Nephron (organoid): Measurements from ENCODE around the gene SLC4A3.

ENCODE experiments used
- H3K27ac Mint-ChIP-seq, 3 experiments: 2 replicates each; pipeline ENCODE4 v1.8.0; 2020; ENCODE audit warnings: mixed read lengths in 3 of 3, mild to moderate bottlenecking in 2 of 3, moderate library complexity in 1 of 3
- H3K27me3 Mint-ChIP-seq: 2 replicates; pipeline ENCODE4 v1.8.0; 2021; ENCODE audit warnings: low read depth, mild to moderate bottlenecking, moderate library complexity, mixed read lengths
- H3K36me3 Mint-ChIP-seq: 2 replicates; pipeline ENCODE4 v1.8.0; 2020; ENCODE audit warnings: low read depth, mixed read lengths
- H3K4me1 Mint-ChIP-seq: 2 replicates; pipeline ENCODE4 v1.8.0; 2020; ENCODE audit warnings: mixed read lengths
- H3K4me3 Mint-ChIP-seq, 3 experiments: 2 replicates each; pipeline ENCODE4 v1.8.0; 2020; ENCODE audit warnings: mild to moderate bottlenecking in 3 of 3, mixed read lengths in 3 of 3, moderate library complexity in 2 of 3
- H3K9me3 Mint-ChIP-seq: 2 replicates; pipeline ENCODE4 v1.8.0; 2020; ENCODE audit warnings: mixed read lengths
- TF ChIP-seq, protein P1 (sequence below), 3 experiments: fragments of 200-600 bp; sonication (generic); IDR thresholded peaks; one replicate each; pipeline ENCODE4 v1.5.0; 2021; ENCODE audit warnings: antibody characterized with exemption in 3 of 3; ENCODE audit not compliant: unreplicated experiment in 3 of 3

SLC4A3 gene

DNA sequence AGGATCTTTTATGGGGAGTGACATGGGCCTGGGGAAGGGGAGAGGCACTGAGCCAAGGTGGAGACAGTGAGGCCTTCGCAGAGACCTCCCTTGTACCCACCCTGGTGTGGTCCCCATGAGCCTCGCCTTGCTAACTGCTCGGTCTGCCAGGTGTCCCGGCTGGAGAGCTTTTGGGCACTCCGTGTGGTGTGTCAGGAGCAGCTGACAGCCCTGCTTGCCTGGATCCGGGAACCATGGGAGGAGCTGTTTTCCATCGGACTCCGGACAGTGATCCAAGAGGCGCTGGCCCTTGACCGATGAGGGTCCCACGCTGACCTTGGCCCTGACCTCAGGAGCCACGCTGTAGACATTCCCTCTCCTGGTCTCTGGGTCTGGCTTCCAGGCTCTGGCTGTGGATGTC is 11.5 kb upstream of the SLC4A3 start:
- no peak overlapping the region for H3K4me3 Mint-ChIP-seq
- peaks cover 17% of the 10 kb centered on the region for H3K4me1 Mint-ChIP-seq
- peaks cover 20% of the 10 kb centered on the region for H3K36me3 Mint-ChIP-seq
- peaks cover 4% of the 10 kb centered on the region for H3K27me3 Mint-ChIP-seq
- no peak overlapping the region for H3K27ac Mint-ChIP-seq
- TF ChIP-seq, protein P1, sequence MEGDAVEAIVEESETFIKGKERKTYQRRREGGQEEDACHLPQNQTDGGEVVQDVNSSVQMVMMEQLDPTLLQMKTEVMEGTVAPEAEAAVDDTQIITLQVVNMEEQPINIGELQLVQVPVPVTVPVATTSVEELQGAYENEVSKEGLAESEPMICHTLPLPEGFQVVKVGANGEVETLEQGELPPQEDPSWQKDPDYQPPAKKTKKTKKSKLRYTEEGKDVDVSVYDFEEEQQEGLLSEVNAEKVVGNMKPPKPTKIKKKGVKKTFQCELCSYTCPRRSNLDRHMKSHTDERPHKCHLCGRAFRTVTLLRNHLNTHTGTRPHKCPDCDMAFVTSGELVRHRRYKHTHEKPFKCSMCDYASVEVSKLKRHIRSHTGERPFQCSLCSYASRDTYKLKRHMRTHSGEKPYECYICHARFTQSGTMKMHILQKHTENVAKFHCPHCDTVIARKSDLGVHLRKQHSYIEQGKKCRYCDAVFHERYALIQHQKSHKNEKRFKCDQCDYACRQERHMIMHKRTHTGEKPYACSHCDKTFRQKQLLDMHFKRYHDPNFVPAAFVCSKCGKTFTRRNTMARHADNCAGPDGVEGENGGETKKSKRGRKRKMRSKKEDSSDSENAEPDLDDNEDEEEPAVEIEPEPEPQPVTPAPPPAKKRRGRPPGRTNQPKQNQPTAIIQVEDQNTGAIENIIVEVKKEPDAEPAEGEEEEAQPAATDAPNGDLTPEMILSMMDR (IDR thresholded peaks at IDR 0.05; ENCODE audit: unreplicated experiment in 3 of 3) = no peak
- H3K9me3 Mint-ChIP-seq = no peaks in the 10 kb centered on the region

DNA sequence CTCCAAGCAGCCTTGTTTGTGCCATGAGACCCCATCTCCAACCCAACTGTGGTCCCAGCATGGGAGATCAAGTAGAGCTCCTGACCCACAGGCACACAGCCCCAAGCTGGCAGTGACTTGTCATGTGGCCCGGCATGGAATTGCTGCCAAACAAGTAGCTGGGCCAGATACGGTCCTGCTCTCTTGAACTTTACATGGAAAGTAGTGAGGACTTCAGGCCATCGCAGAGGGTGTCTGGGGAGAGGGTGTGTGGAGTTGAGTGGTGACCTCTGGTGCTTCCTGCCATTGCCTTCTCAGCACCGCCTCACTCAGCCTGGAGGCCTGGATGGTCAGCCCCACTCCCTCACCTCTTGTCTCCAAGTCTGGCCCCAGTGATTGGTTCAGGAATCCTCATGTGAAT is 10.9 kb upstream of the SLC4A3 start:
- H3K4me1 Mint-ChIP-seq = peaks cover 13% of the 10 kb centered on the region
- no peaks in the 10 kb centered on the region for H3K9me3 Mint-ChIP-seq
- peaks cover 7% of the 10 kb centered on the region for H3K27me3 Mint-ChIP-seq
- H3K36me3 Mint-ChIP-seq = peaks cover 15% of the 10 kb centered on the region
- H3K4me3 Mint-ChIP-seq = no peak overlapping the region
- TF ChIP-seq, protein P1 (IDR thresholded peaks at IDR 0.05; ENCODE audit: unreplicated experiment in 3 of 3) = no peak
- H3K27ac Mint-ChIP-seq = no peak overlapping the region

- H3K36me3 Mint-ChIP-seq = peaks cover 15% of the 10 kb centered on the region
- no peak overlapping the region for H3K4me3 Mint-ChIP-seq
- H3K27ac Mint-ChIP-seq = no peak overlapping the region
- H3K9me3 Mint-ChIP-seq = no peaks in the 10 kb centered on the region
- H3K27me3 Mint-ChIP-seq = peaks cover 17% of the 10 kb centered on the region
- TF ChIP-seq, protein P1 (IDR thresholded peaks at IDR 0.05; ENCODE audit: unreplicated experiment in 3 of 3) = no peak
- H3K4me1 Mint-ChIP-seq = peaks cover 6% of the 10 kb centered on the region
Observed at GRCh38 chr2:219618733-219619122, 8.7 kb upstream of the SLC4A3 start.

DNA sequence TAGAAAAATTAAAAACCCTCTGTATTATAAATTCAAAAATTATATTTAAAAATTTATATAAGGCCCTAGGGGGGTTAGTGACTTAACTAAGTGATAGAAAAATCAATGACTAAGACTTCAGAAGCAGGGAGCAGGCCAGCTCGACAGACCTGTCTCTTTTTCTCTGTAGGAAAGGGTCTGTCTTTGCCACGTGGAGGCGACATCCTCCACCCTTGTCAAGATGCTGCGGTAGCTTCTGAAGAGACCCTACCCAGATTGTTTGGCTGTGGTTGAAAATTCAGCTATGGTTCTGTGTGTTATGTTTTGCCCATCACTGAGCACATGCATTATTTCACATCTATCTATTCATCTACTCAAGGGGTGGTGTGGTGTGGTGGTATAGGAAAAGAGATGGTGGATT is 8.2 kb upstream of the SLC4A3 start:
- peaks cover 11% of the 10 kb centered on the region for H3K4me1 Mint-ChIP-seq
- H3K27ac Mint-ChIP-seq = no peak overlapping the region
- no peak overlapping the region for H3K4me3 Mint-ChIP-seq
- peaks cover 17% of the 10 kb centered on the region for H3K27me3 Mint-ChIP-seq
- H3K36me3 Mint-ChIP-seq = peaks cover 15% of the 10 kb centered on the region
- H3K9me3 Mint-ChIP-seq = no peaks in the 10 kb centered on the region
- TF ChIP-seq, protein P1 (IDR thresholded peaks at IDR 0.05; ENCODE audit: unreplicated experiment in 3 of 3) = peak in 1 of 3 experiments; percentile 31

DNA sequence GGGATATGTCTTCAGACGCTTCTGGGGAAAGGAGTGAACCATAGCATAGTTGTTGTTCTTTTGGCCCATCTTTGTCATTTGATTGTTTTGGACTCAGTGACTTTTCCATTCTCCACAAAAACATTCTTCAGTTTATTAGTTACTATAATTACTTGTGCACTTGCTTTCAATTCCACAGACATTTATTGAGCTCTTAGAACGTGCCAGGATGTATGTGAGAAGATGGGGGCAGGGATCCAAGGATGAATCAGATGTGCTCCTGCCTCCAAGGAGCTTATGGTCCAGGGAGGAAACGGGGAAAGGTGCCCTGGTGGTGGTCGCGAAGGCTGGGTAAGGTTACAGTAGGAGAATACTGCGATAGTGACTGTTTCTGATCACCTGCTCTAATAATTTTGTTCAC is 6.9 kb upstream of the SLC4A3 start:
- Mint-ChIP-seq H3K36me3 (peaks cover 9% of the 10 kb centered on the region), H3K9me3 (no peaks in the 10 kb centered on the region), H3K27ac (no peak overlapping the region), H3K27me3 (peaks cover 24% of the 10 kb centered on the region), H3K4me3 (no peak overlapping the region), H3K4me1 (peaks cover 13% of the 10 kb centered on the region)
- TF ChIP-seq, protein P1 (IDR thresholded peaks at IDR 0.05; ENCODE audit: unreplicated experiment in 3 of 3) = no peak

DNA sequence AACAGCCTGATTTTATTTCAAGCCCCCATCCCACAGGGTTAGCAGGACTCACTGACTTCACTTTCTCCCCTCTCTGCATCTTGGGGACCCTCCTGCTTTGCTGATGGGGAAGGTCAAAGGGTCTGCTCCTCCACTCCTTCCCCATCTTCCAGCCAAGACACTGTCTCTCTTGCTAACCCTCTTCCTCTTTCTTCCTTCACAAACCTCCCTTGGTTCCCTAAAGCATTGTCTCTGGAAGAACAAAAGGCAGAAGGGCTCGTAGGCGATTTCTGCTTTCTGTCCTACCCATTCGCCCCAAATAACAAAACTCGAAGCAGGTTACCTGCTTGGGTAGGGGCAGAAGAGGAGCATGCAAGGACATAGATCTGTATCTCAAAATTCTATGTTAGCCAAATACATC is 5.5 kb upstream of the SLC4A3 start:
- Mint-ChIP-seq H3K27me3 (peaks cover 27% of the 10 kb centered on the region), H3K4me1 (peaks cover 19% of the 10 kb centered on the region), H3K9me3 (no peaks in the 10 kb centered on the region), H3K27ac (no peak overlapping the region), H3K4me3 (no peak overlapping the region), H3K36me3 (peaks cover 2% of the 10 kb centered on the region)
- TF ChIP-seq, protein P1 (IDR thresholded peaks at IDR 0.05; ENCODE audit: unreplicated experiment in 3 of 3) = no peak
